BJ (cell line): ENCODE measurements around the gene SLC25A44. TPM values are rescaled to one million over a fixed set of nuclear protein-coding genes. Genes with fewer than 3 reads are reported as not detected.

ENCODE experiments used
- CTCF ChIA-PET: fragments of 350-600 bp; formaldehyde crosslinking; extraction: SDS; loops from one replicate; lab custom pipeline; 2021; ENCODE audit warnings: antibody characterized with exemption, inconsistent platforms; lab: Yijun Ruan, JAX
- POLR2A ChIA-PET: fragments of 300-600 bp; sonication (Branson Sonifier 250); formaldehyde crosslinking; extraction: SDS; loops from one replicate; lab custom pipeline; 2021; ENCODE audit warnings: antibody characterized with exemption; lab: Charles Lee
- DNase-seq: peaks from one replicate; pipeline ENCODE4 v3.0.0-alpha.2; 2011; ENCODE audit warnings: low read depth
- H3K27me3 ChIP-seq: 2 replicates; pipeline ENCODE4 v1.6.0; 2011; ENCODE audit warnings: low read length; ENCODE audit not compliant: control insufficient read depth, insufficient read depth
- H3K36me3 ChIP-seq: 2 replicates; pipeline ENCODE4 v1.5.1; 2011; ENCODE audit warnings: low read length; ENCODE audit not compliant: control insufficient read depth, insufficient read depth
- H3K4me3 ChIP-seq: 2 replicates; pipeline ENCODE4 v1.5.1; 2011; ENCODE audit warnings: low read depth, mild to moderate bottlenecking, control low read depth, low read length
- CTCF ChIP-seq: IDR thresholded peaks from 2 replicates; pipeline ENCODE4 v1.5.1; 2011; ENCODE audit warnings: low read depth, mild to moderate bottlenecking, control low read depth, inconsistent platforms, low read length, moderate library complexity; ENCODE audit not compliant: insufficient read depth
- polyA minus RNA-seq: library from RNA; depleted of rRNA, polyadenylated mRNA; stranded (reverse); fragments of >200 nt; gene quantifications from 2 replicates; pipeline ENCODE4 v1.2.3, GENCODE V29; 2011; rRNA and poly(A)+ RNA removed
- polyA plus RNA-seq: library from polyadenylated mRNA; depleted of rRNA; stranded (reverse); fragments of >200 nt; gene quantifications from 2 replicates; pipeline ENCODE4 v1.2.3, GENCODE V29; 2011; rRNA removed

SLC25A44 gene, protein sequence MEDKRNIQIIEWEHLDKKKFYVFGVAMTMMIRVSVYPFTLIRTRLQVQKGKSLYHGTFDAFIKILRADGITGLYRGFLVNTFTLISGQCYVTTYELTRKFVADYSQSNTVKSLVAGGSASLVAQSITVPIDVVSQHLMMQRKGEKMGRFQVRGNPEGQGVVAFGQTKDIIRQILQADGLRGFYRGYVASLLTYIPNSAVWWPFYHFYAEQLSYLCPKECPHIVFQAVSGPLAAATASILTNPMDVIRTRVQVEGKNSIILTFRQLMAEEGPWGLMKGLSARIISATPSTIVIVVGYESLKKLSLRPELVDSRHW
- polyA plus RNA-seq = 21.4 and 25.8 TPM in 2 replicates
- 15.5 and 19.8 TPM in 2 replicates for polyA minus RNA-seq

GRCh38 chr1:156193488-156194299 is at the start of gene SLC25A44:
SLC25A44 (plus strand) TSS chr1:156194104; CDS start chr1:156199848, 5,744 bp downstream.
- CTCF ChIA-PET = interaction anchor here (0.6 to 1.3 kb wide), 4 partner anchors 25 to 98 kb away, joined by 3 to 4 read pairs (median 4); partner anchors contain the start of gene SEMA4A
- TF ChIP-seq CTCF = peak; percentile 63

DNA sequence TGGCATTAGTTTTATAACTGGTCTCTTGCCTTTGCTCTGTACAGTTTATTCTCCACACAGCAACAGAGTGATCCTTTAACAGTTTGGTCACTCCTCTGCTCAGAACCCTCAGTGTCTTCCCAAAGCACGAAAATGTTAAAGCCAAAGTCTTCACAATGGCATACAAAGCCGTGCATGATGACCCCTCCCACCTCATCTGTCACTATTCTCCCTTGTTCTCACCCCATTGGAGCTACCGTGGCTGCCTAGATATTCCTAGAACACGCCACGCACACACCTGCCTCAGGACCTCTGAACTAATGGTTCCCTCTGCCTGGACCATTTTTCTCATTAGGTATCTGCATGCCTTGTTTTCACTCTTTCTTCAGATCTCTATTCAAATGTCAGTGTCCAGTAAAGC is 49.2 kb upstream of the SLC25A44 start:
- Histone ChIP-seq H3K36me3 (peaks cover 12% of the 10 kb centered on the region), H3K27me3 (no peaks in the 10 kb centered on the region; the same call in none of the 2 replicates), H3K4me3 (no peak overlapping the region)
- TF ChIP-seq CTCF = no peak
- ChIA-PET POLR2A (no interaction called here), CTCF (interaction anchor here (1.5 to 33.9 kb wide), 4 partner anchors 15 to 215 kb away, joined by 5 to 983 read pairs (median 58); no protein-coding TSS in a partner anchor)
- no peak for DNase-seq

More at GRCh38 chr1:156193488-156194299, at the start of gene SLC25A44:
- peaks cover 2% of the 10 kb centered on the region; the same call in 1 of the 2 replicates for H3K36me3 ChIP-seq
- no peaks in the 10 kb centered on the region for H3K27me3 ChIP-seq
- POLR2A ChIA-PET = interaction anchor here (0.7 to 1.0 kb wide), 2 partner anchors 19 to 48 kb away, joined by 3 to 6 read pairs; partner anchors contain the start of gene PMF1
- DNase-seq = peak; percentile 96
- H3K4me3 ChIP-seq = peak within 1 kb of the TSS; percentile 65

GRCh38 chr1:156145650-156146019 is 48.3 kb upstream of the SLC25A44 start:
- peaks cover 5% of the 10 kb centered on the region for H3K36me3 ChIP-seq
- ChIA-PET CTCF (interaction anchor here (0.5 to 8.9 kb wide), 11 partner anchors 16 to 214 kb away, joined by 3 to 112 read pairs (median 5); no protein-coding TSS in a partner anchor), POLR2A (interaction anchor here (0.9 to 1.4 kb wide), 2 partner anchors 48 to 67 kb away, joined by 3 read pairs; partner anchors contain the start of genes PMF1 and SLC25A44)
- H3K27me3 ChIP-seq = no peaks in the 10 kb centered on the region; the same call in none of the 2 replicates
- no peak for DNase-seq
- H3K4me3 ChIP-seq = no peak overlapping the region
- no peak for TF ChIP-seq CTCF

- Histone ChIP-seq H3K4me3 (no peak overlapping the region), H3K27me3 (no peaks in the 10 kb centered on the region; the same call in none of the 2 replicates), H3K36me3 (peaks cover 3% of the 10 kb centered on the region)
- ChIA-PET POLR2A (interaction anchor here (0.9 to 1.4 kb wide), 3 partner anchors 27 to 67 kb away, joined by 3 read pairs; partner anchors contain the start of genes PMF1 and SLC25A44), CTCF (interaction anchor here (0.5 to 8.9 kb wide), 13 partner anchors 16 to 213 kb away, joined by 3 to 112 read pairs (median 4); partner anchors contain the start of gene PAQR6)
- DNase-seq = peak; percentile 78
- peak; percentile 73 for TF ChIP-seq CTCF
Observed at GRCh38 chr1:156146020-156146768, 47.7 kb upstream of the SLC25A44 start.
